HG03558 (cell line): ENCODE data around the gene TAT.
"Not testable (repeated sequence)": the region's sequence is repeated elsewhere in the genome, so short reads cannot be mapped to it uniquely, and the experiment has no call there.

ENCODE experiments used
- ATAC-seq: cut with Tn5 transposase; IDR thresholded peaks from one replicate; pipeline ENCODE4 v1.9.1; 2021; ENCODE audit warnings: moderate number of reproducible peaks; ENCODE audit not compliant: unreplicated experiment; ENCODE audit errors: extremely low read depth

Gene TAT

GRCh38 chr16:71585318-71585703 is 8.4 kb upstream of the TAT start:
- no peak for ATAC-seq

GRCh38 chr16:71584543-71585317 is 7.8 kb upstream of the TAT start:
- ATAC-seq: no peak

- not testable (repeated sequence) for ATAC-seq
These were observed 5.6 kb upstream of the TAT start for GRCh38 chr16:71582553-71582848.

- no peak for ATAC-seq
These were observed 2.2 kb downstream of the TAT start for GRCh38 chr16:71574702-71575101.

GRCh38 chr16:71573387-71574094 is 3.4 kb downstream of the TAT start:
- no peak for ATAC-seq

GRCh38 chr16:71572497-71573116 is 4.3 kb downstream of the TAT start:
- no peak for ATAC-seq

- ATAC-seq: no peak
These were observed 6.7 kb downstream of the TAT start for GRCh38 chr16:71570144-71570543.

- no peak for ATAC-seq
These were observed 7.3 kb downstream of the TAT start for GRCh38 chr16:71569621-71570020.

- no peak for ATAC-seq
These were observed 8.3 kb downstream of the TAT start for GRCh38 chr16:71568551-71568950.

- no peak for ATAC-seq
These were observed 9.0 kb downstream of the TAT start for GRCh38 chr16:71567931-71568330.

GRCh38 chr16:71565812-71566700 is 10.8 kb downstream of the TAT start:
- no peak for ATAC-seq

GRCh38 chr16:71564335-71564967 is 12.4 kb downstream of the TAT start:
- ATAC-seq: peak; percentile 76

- ATAC-seq: no peak
These were observed 14.3 kb downstream of the TAT start for GRCh38 chr16:71562552-71562951.

- ATAC-seq: not testable (repeated sequence)
These were observed 15.0 kb downstream of the TAT start for GRCh38 chr16:71561886-71562285.

- ATAC-seq: no peak
These were observed 17.0 kb downstream of the TAT start for GRCh38 chr16:71559855-71560254.

GRCh38 chr16:71557954-71558582 is 18.8 kb downstream of the TAT start:
- no peak for ATAC-seq

GRCh38 chr16:71557299-71557698 is 19.6 kb downstream of the TAT start:
- no peak for ATAC-seq

- ATAC-seq: no peak
These were observed 21.5 kb downstream of the TAT start for GRCh38 chr16:71555230-71555891.
